ENCODE results near the gene PIK3C2G.

PIK3C2G gene

DNA sequence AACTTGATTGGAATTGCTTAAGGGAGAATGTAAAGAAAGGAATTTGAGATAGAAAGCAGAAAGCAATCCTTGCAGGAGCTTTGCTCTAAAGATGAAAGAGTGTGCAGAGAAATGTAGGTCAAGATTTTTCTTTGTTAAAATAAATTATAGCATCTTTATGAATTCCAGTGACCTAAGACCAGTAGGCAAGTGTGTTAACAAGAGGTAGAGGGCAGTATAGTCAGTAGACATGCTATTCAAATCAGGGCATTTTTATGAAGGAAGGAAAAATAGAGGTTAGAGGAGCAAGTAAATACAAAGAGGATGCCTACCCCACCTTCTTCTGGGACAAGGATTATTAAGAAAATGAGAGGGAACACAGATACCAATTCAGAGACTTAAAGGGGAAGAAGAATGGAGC lies 328.0 kb downstream of the PIK3C2G start:
- Histone ChIP-seq H3K36me3 (ENCODE audit: insufficient read depth) (no peaks in the 10 kb centered on the region), H3K27ac (no peak overlapping the region), H3K27me3 (ENCODE audit: insufficient read depth, low read depth) (no peaks in the 10 kb centered on the region), H2AFZ (ENCODE audit: low read depth) (no peak overlapping the region), H3K79me2 (ENCODE audit: insufficient read depth, low read depth) (no peaks in the 10 kb centered on the region), H4K20me1 (ENCODE audit: insufficient read depth) (no peaks in the 10 kb centered on the region), H3K4me1 (ENCODE audit: low read depth, poor library complexity, severe bottlenecking) (no peaks in the 10 kb centered on the region), H3K4me2 (no peak overlapping the region), H3K4me3 (IDR thresholded peaks at IDR 0.05; ENCODE audit: insufficient read depth, low read depth, low read length) (no peak overlapping the region), H3K9ac (no peak overlapping the region)
- TF ChIP-seq, protein P1, sequence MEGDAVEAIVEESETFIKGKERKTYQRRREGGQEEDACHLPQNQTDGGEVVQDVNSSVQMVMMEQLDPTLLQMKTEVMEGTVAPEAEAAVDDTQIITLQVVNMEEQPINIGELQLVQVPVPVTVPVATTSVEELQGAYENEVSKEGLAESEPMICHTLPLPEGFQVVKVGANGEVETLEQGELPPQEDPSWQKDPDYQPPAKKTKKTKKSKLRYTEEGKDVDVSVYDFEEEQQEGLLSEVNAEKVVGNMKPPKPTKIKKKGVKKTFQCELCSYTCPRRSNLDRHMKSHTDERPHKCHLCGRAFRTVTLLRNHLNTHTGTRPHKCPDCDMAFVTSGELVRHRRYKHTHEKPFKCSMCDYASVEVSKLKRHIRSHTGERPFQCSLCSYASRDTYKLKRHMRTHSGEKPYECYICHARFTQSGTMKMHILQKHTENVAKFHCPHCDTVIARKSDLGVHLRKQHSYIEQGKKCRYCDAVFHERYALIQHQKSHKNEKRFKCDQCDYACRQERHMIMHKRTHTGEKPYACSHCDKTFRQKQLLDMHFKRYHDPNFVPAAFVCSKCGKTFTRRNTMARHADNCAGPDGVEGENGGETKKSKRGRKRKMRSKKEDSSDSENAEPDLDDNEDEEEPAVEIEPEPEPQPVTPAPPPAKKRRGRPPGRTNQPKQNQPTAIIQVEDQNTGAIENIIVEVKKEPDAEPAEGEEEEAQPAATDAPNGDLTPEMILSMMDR (conservative IDR thresholded peaks at IDR 0.05; ENCODE audit: low read depth, low read length): no peak

DNA sequence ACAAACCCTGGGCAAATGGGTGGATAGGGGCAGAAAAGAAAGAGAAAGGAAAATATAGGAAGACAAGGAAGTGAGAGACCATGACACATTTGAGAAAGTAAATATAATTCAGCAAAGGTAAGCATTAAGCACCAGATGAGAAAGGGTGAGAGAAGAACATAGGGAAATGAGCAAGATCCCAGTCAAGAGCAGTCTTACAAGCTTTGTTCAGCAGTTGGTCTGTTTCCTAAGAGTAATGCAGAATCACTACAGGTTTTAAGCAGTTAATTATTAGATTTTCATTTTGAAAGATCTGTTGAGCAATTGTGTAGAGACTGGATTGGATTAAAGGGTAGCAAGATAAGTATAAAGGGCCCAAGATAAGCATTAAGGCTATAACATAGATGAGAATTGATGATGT lies 330.2 kb downstream of the PIK3C2G start:
- no peaks in the 10 kb centered on the region for H3K27me3 ChIP-seq (ENCODE audit: insufficient read depth, low read depth)
- H3K27ac ChIP-seq: no peak overlapping the region
- no peaks in the 10 kb centered on the region for H3K4me1 ChIP-seq (ENCODE audit: low read depth, poor library complexity, severe bottlenecking)
- no peaks in the 10 kb centered on the region for H4K20me1 ChIP-seq (ENCODE audit: insufficient read depth)
- no peak overlapping the region for H2AFZ ChIP-seq (ENCODE audit: low read depth)
- no peak overlapping the region for H3K4me2 ChIP-seq
- TF ChIP-seq, protein P1 (conservative IDR thresholded peaks at IDR 0.05; ENCODE audit: low read depth, low read length): no peak
- no peaks in the 10 kb centered on the region for H3K36me3 ChIP-seq (ENCODE audit: insufficient read depth)
- H3K4me3 ChIP-seq (IDR thresholded peaks at IDR 0.05; ENCODE audit: insufficient read depth, low read depth, low read length): no peak overlapping the region
- H3K79me2 ChIP-seq (ENCODE audit: insufficient read depth, low read depth): no peaks in the 10 kb centered on the region
- H3K9ac ChIP-seq: no peak overlapping the region

DNA sequence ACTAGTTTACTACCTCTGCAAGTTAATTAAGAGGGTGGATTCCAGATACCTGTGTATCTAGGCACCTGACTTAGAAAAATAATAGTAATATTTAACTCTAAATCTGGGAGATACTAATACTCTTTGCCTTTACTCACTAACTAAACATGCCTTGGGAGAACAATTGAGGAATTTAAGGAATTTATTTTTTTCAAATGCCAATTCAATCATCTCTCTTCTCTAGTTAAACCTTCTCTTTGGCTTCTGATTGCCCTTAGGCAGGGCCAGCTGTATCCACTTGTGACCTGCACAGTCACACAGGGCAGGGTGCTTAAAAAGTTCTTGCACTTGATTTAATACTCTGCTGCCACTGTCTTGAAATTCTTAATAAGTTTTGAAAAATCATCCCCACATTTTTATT lies 334.1 kb downstream of the PIK3C2G start:
- TF ChIP-seq, protein P1 (conservative IDR thresholded peaks at IDR 0.05; ENCODE audit: low read depth, low read length): no peak
- H2AFZ ChIP-seq (ENCODE audit: low read depth): no peak overlapping the region
- H3K79me2 ChIP-seq (ENCODE audit: insufficient read depth, low read depth): no peaks in the 10 kb centered on the region
- H4K20me1 ChIP-seq (ENCODE audit: insufficient read depth): no peaks in the 10 kb centered on the region
- H3K27me3 ChIP-seq (ENCODE audit: insufficient read depth, low read depth): no peaks in the 10 kb centered on the region
- no peaks in the 10 kb centered on the region for H3K36me3 ChIP-seq (ENCODE audit: insufficient read depth)
- no peak overlapping the region for H3K9ac ChIP-seq
- H3K4me2 ChIP-seq: no peak overlapping the region
- H3K4me3 ChIP-seq (IDR thresholded peaks at IDR 0.05; ENCODE audit: insufficient read depth, low read depth, low read length): no peak overlapping the region
- H3K27ac ChIP-seq: no peak overlapping the region
- H3K4me1 ChIP-seq (ENCODE audit: low read depth, poor library complexity, severe bottlenecking): no peaks in the 10 kb centered on the region

DNA sequence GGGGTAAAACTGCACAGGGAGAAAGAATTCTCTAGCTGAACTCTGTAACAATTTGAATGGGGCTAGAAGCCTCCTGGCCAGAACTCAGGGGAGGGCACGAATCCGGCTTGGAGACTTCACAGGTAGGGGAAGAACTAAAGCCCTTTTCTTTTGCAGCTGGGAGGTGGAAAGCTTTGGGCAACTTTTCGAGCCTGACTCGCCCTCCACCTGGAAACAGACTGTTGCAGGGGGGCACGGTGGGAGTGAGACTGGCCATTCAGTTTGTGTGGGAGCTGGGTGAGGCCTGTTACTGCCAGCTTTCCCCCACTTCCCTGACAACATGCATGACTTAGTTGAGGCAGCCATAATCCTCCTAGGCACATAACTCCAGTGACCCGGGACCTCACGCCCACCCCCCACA lies 340.6 kb downstream of the PIK3C2G start:
- TF ChIP-seq, protein P1 (conservative IDR thresholded peaks at IDR 0.05; ENCODE audit: low read depth, low read length): no peak
- Histone ChIP-seq H3K4me3 (IDR thresholded peaks at IDR 0.05; ENCODE audit: insufficient read depth, low read depth, low read length) (no peak overlapping the region), H3K79me2 (ENCODE audit: insufficient read depth, low read depth) (no peaks in the 10 kb centered on the region), H3K36me3 (ENCODE audit: insufficient read depth) (no peaks in the 10 kb centered on the region), H4K20me1 (ENCODE audit: insufficient read depth) (no peaks in the 10 kb centered on the region), H3K4me1 (ENCODE audit: low read depth, poor library complexity, severe bottlenecking) (no peaks in the 10 kb centered on the region), H3K27me3 (ENCODE audit: insufficient read depth, low read depth) (no peaks in the 10 kb centered on the region), H3K4me2 (no peak overlapping the region), H3K9ac (no peak overlapping the region), H2AFZ (ENCODE audit: low read depth) (no peak overlapping the region), H3K27ac (no peak overlapping the region)

All from KMS-11 (cell line).